AG04450 (cell line): Measurements from ENCODE around the gene KLF2. TPM values are rescaled to one million over a fixed set of nuclear protein-coding genes. Genes with fewer than 3 reads are reported as not detected.

ENCODE experiments used
- CTCF ChIA-PET: fragments of 300-600, 350-600 bp; formaldehyde crosslinking; extraction: SDS; loops from one replicate; lab custom pipeline; 2022; ENCODE audit warnings: antibody characterized with exemption, inconsistent platforms; lab: Charles Lee
- POLR2A ChIA-PET: fragments of 350-600 bp; formaldehyde crosslinking; extraction: SDS; loops from one replicate; lab custom pipeline; 2021; ENCODE audit warnings: antibody characterized with exemption, inconsistent platforms; lab: Yijun Ruan, JAX
- DNase-seq: peaks from one replicate; pipeline ENCODE4 v3.0.0-alpha.2; 2011; ENCODE audit warnings: low read depth, low spot score
- H3K27ac ChIP-seq: one replicate; pipeline ENCODE4 v1.5.1; 2012; ENCODE audit warnings: low read depth, low read length, control low read depth
- H3K27me3 ChIP-seq: one replicate; pipeline ENCODE4 v1.6.0; 2012; ENCODE audit warnings: low read length; ENCODE audit not compliant: control insufficient read depth, insufficient read depth
- H3K4me3 ChIP-seq: 2 replicates; pipeline ENCODE4 v1.5.1; 2011; ENCODE audit warnings: mild to moderate bottlenecking, low read depth, low read length, control low read depth
- H3K9me3 ChIP-seq: 2 replicates; pipeline ENCODE4 v1.5.1; 2012; ENCODE audit warnings: low read length; ENCODE audit not compliant: control insufficient read depth, insufficient read depth
- CTCF ChIP-seq: IDR thresholded peaks from 2 replicates; pipeline ENCODE4 v1.5.1; 2011; ENCODE audit warnings: low read depth, low read length, control low read depth, inconsistent platforms
- polyA plus RNA-seq: library from polyadenylated mRNA; depleted of rRNA; stranded (reverse); fragments of >200 nt; gene quantifications from 2 replicates; pipeline ENCODE4 v1.2.3, GENCODE V29; 2011

KLF2 gene
- polyA plus RNA-seq, 1 experiment = 0.60 TPM

- Histone ChIP-seq H3K9me3 (no peaks in the 10 kb centered on the region; the same call in 1 of the 2 replicates), H3K27ac (no peak overlapping the region), H3K4me3 (no peak overlapping the region), H3K27me3 (no peaks in the 10 kb centered on the region)
- CTCF ChIA-PET = no interaction called here
- no peak for TF ChIP-seq CTCF
- DNase-seq = no peak
- POLR2A ChIA-PET = no interaction called here
Observed at GRCh38 chr19:16334411-16334810, 9.8 kb downstream of the KLF2 start.

GRCh38 chr19:16335226-16335625 is 10.6 kb downstream of the KLF2 start:
- no peak overlapping the region for H3K4me3 ChIP-seq
- H3K27me3 ChIP-seq = no peaks in the 10 kb centered on the region
- POLR2A ChIA-PET = interaction anchor here (1.5 kb wide), 1 partner anchor 11 kb away, joined by 7 read pairs; the partner anchor contains the start of gene KLF2
- no peak for DNase-seq
- H3K9me3 ChIP-seq = no peaks in the 10 kb centered on the region; the same call in 1 of the 2 replicates
- CTCF ChIA-PET = interaction anchor here (0.7 kb wide), 1 partner anchor 1779 kb away, joined by 3 read pairs; no protein-coding TSS in a partner anchor
- no peak overlapping the region for H3K27ac ChIP-seq
- no peak for TF ChIP-seq CTCF

- H3K27ac ChIP-seq = no peak overlapping the region
- CTCF ChIA-PET = interaction anchor here (1.0 kb wide), 1 partner anchor 50 kb away, joined by 3 read pairs; no protein-coding TSS in a partner anchor
Observed at GRCh38 chr19:16336571-16336970, 11.9 kb downstream of the KLF2 start.

GRCh38 chr19:16337809-16338469 is 13.3 kb downstream of the KLF2 start:
- no peaks in the 10 kb centered on the region for H3K27me3 ChIP-seq
- H3K9me3 ChIP-seq = no peaks in the 10 kb centered on the region; the same call in 1 of the 2 replicates
- peak overlapping the region; percentile 81 for H3K27ac ChIP-seq
- no peak for DNase-seq
- CTCF ChIA-PET = interaction anchor here (1.4 to 1.7 kb wide), 3 partner anchors 9 to 91 kb away, joined by 3 to 13 read pairs (median 10); no protein-coding TSS in a partner anchor
- POLR2A ChIA-PET = interaction anchor here (0.6 to 2.3 kb wide), 6 partner anchors 8 to 45 kb away, joined by 3 to 33 read pairs (median 8); partner anchors contain the start of gene KLF2
- no peak for TF ChIP-seq CTCF
- H3K4me3 ChIP-seq = no peak overlapping the region

More at GRCh38 chr19:16336571-16336970, 11.9 kb downstream of the KLF2 start:
- no peak overlapping the region for H3K4me3 ChIP-seq
- no peaks in the 10 kb centered on the region; the same call in 1 of the 2 replicates for H3K9me3 ChIP-seq
- H3K27me3 ChIP-seq = no peaks in the 10 kb centered on the region
- no peak for TF ChIP-seq CTCF
- POLR2A ChIA-PET = no interaction called here
- DNase-seq = no peak
